OCI-LY3 (cell line): Measurements from ENCODE around the gene SPI1.
A peak's percentile ranks its signal among the peaks of the same experiment; 100 is the strongest.

ENCODE experiments used
- H2AFZ ChIP-seq: fragments of 200-600, 300-600 bp; shearing (Covaris generic); 2 replicates; pipeline ENCODE4 v1.6.0; 2014; ENCODE audit warnings: antibody characterized with exemption, low read depth, low read length
- H3K27ac ChIP-seq: fragments of 200-600, 300-600 bp; sonication (generic); 2 replicates; pipeline ENCODE4 v1.5.1; 2014; ENCODE audit warnings: mild to moderate bottlenecking, low read length, moderate library complexity, mixed read lengths
- H3K27me3 ChIP-seq: fragments of 200-600, 300-600 bp; sonication (generic); 2 replicates; pipeline ENCODE4 v1.6.1; 2014; ENCODE audit warnings: low read depth, low read length, mixed read lengths
- H3K36me3 ChIP-seq: fragments of 200-600, 300-600 bp; sonication (generic); replicated peaks from 2 replicates; pipeline ENCODE3; 2014; ENCODE audit warnings: low read depth, low read length, mixed read lengths
- H3K4me1 ChIP-seq: fragments of 300-600, 200-600 bp; sonication (generic); 2 replicates; pipeline ENCODE4 v1.6.1; 2014; ENCODE audit warnings: low read length, mixed read lengths
- H3K4me2 ChIP-seq: fragments of 200-600, 300-600 bp; sonication (generic); 2 replicates; pipeline ENCODE4 v1.6.1; 2014; ENCODE audit warnings: low read length, mixed read lengths
- H3K4me3 ChIP-seq: fragments of 300-600, 200-600 bp; sonication (generic); 2 replicates; pipeline ENCODE4 v1.5.1; 2014; ENCODE audit warnings: antibody characterized with exemption, mild to moderate bottlenecking, low read length, moderate library complexity
- H3K79me2 ChIP-seq: fragments of 300-600, 200-600 bp; shearing (Covaris generic); 2 replicates; pipeline ENCODE4 v1.6.1; 2014; ENCODE audit warnings: mild to moderate bottlenecking, low read length, mixed read lengths
- H3K9ac ChIP-seq: fragments of 300-600, 200-600 bp; shearing (Covaris generic); 2 replicates; pipeline ENCODE4 v1.6.0; 2014; ENCODE audit warnings: mild to moderate bottlenecking, low read length, moderate library complexity
- H3K9me3 ChIP-seq: fragments of 200-600, 300-600 bp; shearing (Covaris generic); 2 replicates; pipeline ENCODE4 v1.6.1; 2014; ENCODE audit warnings: low read length, mixed read lengths; ENCODE audit not compliant: insufficient read depth
- H4K20me1 ChIP-seq: fragments of 200-600, 300-600 bp; sonication (generic); 2 replicates; pipeline ENCODE4 v1.6.1; 2016; ENCODE audit warnings: low read length, mixed read lengths; ENCODE audit not compliant: insufficient read depth
- CTCF ChIP-seq: fragments of 200-600, 300-600 bp; sonication (generic); IDR thresholded peaks from 2 replicates; pipeline ENCODE4 v1.5.1; 2014; ENCODE audit warnings: antibody characterized with exemption, low read length, low read depth
- EZH2phosphoT487 ChIP-seq: fragments of 200-600 bp; shearing (Covaris generic); IDR thresholded peaks from 2 replicates; pipeline ENCODE4 v1.6.1; 2018; ENCODE audit warnings: antibody characterized with exemption, mixed run types, low read depth

SPI1 gene

GRCh38 chr11:47349521-47350095 is 28.7 kb downstream of the SPI1 start:
- H3K27me3 ChIP-seq: no peaks in the 10 kb centered on the region
- H3K27ac ChIP-seq: no peak overlapping the region
- H4K20me1 ChIP-seq: no peaks in the 10 kb centered on the region
- no peaks in the 10 kb centered on the region for H3K4me1 ChIP-seq
- H2AFZ ChIP-seq: no peak overlapping the region
- H3K79me2 ChIP-seq: no peaks in the 10 kb centered on the region
- H3K9me3 ChIP-seq: no peaks in the 10 kb centered on the region
- H3K36me3 ChIP-seq: no peaks in the 10 kb centered on the region
- TF ChIP-seq CTCF (no peak), EZH2phosphoT487 (no peak)
- H3K4me2 ChIP-seq: no peak overlapping the region
- H3K4me3 ChIP-seq: no peak overlapping the region
- H3K9ac ChIP-seq: no peak overlapping the region

GRCh38 chr11:47348859-47349258 is 29.5 kb downstream of the SPI1 start:
- TF ChIP-seq EZH2phosphoT487 (no peak), CTCF (peak; percentile 47)
- H3K4me1 ChIP-seq: no peaks in the 10 kb centered on the region
- no peak overlapping the region for H3K4me3 ChIP-seq
- no peaks in the 10 kb centered on the region for H3K79me2 ChIP-seq
- no peak overlapping the region for H2AFZ ChIP-seq
- no peaks in the 10 kb centered on the region for H4K20me1 ChIP-seq
- H3K9ac ChIP-seq: no peak overlapping the region
- H3K36me3 ChIP-seq: no peaks in the 10 kb centered on the region
- H3K9me3 ChIP-seq: no peaks in the 10 kb centered on the region
- H3K27ac ChIP-seq: no peak overlapping the region
- H3K27me3 ChIP-seq: no peaks in the 10 kb centered on the region
- no peak overlapping the region for H3K4me2 ChIP-seq

- no peak overlapping the region for H3K9ac ChIP-seq
- no peaks in the 10 kb centered on the region for H3K9me3 ChIP-seq
- H3K4me1 ChIP-seq: no peaks in the 10 kb centered on the region
- no peak overlapping the region for H2AFZ ChIP-seq
- no peaks in the 10 kb centered on the region for H3K79me2 ChIP-seq
- H3K4me2 ChIP-seq: no peak overlapping the region
- TF ChIP-seq EZH2phosphoT487 (no peak), CTCF (no peak)
- H3K27ac ChIP-seq: no peak overlapping the region
- H3K36me3 ChIP-seq: no peaks in the 10 kb centered on the region
- no peak overlapping the region for H3K4me3 ChIP-seq
- H3K27me3 ChIP-seq: no peaks in the 10 kb centered on the region
- no peaks in the 10 kb centered on the region for H4K20me1 ChIP-seq
Observed at GRCh38 chr11:47348131-47348802, 30.1 kb downstream of the SPI1 start.

- Histone ChIP-seq H3K9me3 (no peaks in the 10 kb centered on the region), H3K4me3 (no peak overlapping the region), H3K36me3 (no peaks in the 10 kb centered on the region), H3K4me2 (no peak overlapping the region), H4K20me1 (no peaks in the 10 kb centered on the region), H2AFZ (no peak overlapping the region), H3K27ac (no peak overlapping the region), H3K9ac (no peak overlapping the region), H3K4me1 (no peaks in the 10 kb centered on the region), H3K27me3 (no peaks in the 10 kb centered on the region), H3K79me2 (no peaks in the 10 kb centered on the region)
- TF ChIP-seq EZH2phosphoT487 (no peak), CTCF (no peak)
Observed at GRCh38 chr11:47347137-47347536, 31.2 kb downstream of the SPI1 start.
